ENCODE measurements around the gene B3GALT6.

The B3GALT6 gene

GRCh38 chr1:1238702-1239178, 6.7 kb downstream of the B3GALT6 start:
- Mint-ChIP-seq H3K4me1 (ENCODE audit: low read depth) (no peaks in the 10 kb centered on the region), H3K4me3 (no peak overlapping the region), H3K36me3 (ENCODE audit: low read depth) (peaks cover 9% of the 10 kb centered on the region), H3K9me3 (no peaks in the 10 kb centered on the region), H3K27ac (no peak overlapping the region), H3K27me3 (ENCODE audit: low read depth) (no peaks in the 10 kb centered on the region)
- no peak for DNase-seq (ENCODE audit: low spot score)

DNA sequence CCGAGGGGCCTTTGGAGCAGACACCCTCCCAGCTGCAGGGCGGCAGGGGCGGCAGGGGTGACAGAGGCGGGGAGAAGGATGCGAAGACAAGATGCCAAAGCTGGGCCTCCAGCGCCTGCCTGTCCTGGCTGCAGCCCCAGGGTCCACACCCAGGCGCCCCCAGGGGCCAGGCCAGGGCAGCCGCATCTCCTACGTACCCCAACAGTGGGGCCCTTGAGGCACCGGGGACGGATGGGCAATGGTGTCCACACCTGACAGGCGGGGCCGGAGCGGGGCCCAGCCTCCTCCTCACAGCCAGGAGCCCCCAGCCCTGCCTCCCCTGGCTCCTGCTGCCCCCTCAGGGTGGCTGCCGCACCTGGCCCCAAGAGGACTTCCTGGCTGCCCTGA, 7.2 kb downstream of the B3GALT6 start:
- Mint-ChIP-seq H3K36me3 (ENCODE audit: low read depth) (peaks cover 6% of the 10 kb centered on the region), H3K27me3 (ENCODE audit: low read depth) (no peaks in the 10 kb centered on the region), H3K27ac (no peak overlapping the region), H3K4me1 (ENCODE audit: low read depth) (no peaks in the 10 kb centered on the region), H3K9me3 (no peaks in the 10 kb centered on the region), H3K4me3 (no peak overlapping the region)
- DNase-seq (ENCODE audit: low spot score), result no peak

GRCh38 chr1:1239614-1240347, 7.7 kb downstream of the B3GALT6 start:
- no peak overlapping the region for H3K4me3 Mint-ChIP-seq
- H3K36me3 Mint-ChIP-seq (ENCODE audit: low read depth), result peaks cover 1% of the 10 kb centered on the region
- no peaks in the 10 kb centered on the region for H3K4me1 Mint-ChIP-seq (ENCODE audit: low read depth)
- H3K9me3 Mint-ChIP-seq, result no peaks in the 10 kb centered on the region
- H3K27me3 Mint-ChIP-seq (ENCODE audit: low read depth), result no peaks in the 10 kb centered on the region
- no peak for DNase-seq (ENCODE audit: low spot score)
- no peak overlapping the region for H3K27ac Mint-ChIP-seq

- no peak overlapping the region for H3K4me3 Mint-ChIP-seq
- no peak overlapping the region for H3K27ac Mint-ChIP-seq
- DNase-seq (ENCODE audit: low spot score), result no peak
- H3K27me3 Mint-ChIP-seq (ENCODE audit: low read depth), result no peaks in the 10 kb centered on the region
- H3K9me3 Mint-ChIP-seq, result no peaks in the 10 kb centered on the region
- no peaks in the 10 kb centered on the region for H3K36me3 Mint-ChIP-seq (ENCODE audit: low read depth)
- H3K4me1 Mint-ChIP-seq (ENCODE audit: low read depth), result no peaks in the 10 kb centered on the region
Observed at GRCh38 chr1:1240348-1240732, 8.3 kb downstream of the B3GALT6 start.

DNA sequence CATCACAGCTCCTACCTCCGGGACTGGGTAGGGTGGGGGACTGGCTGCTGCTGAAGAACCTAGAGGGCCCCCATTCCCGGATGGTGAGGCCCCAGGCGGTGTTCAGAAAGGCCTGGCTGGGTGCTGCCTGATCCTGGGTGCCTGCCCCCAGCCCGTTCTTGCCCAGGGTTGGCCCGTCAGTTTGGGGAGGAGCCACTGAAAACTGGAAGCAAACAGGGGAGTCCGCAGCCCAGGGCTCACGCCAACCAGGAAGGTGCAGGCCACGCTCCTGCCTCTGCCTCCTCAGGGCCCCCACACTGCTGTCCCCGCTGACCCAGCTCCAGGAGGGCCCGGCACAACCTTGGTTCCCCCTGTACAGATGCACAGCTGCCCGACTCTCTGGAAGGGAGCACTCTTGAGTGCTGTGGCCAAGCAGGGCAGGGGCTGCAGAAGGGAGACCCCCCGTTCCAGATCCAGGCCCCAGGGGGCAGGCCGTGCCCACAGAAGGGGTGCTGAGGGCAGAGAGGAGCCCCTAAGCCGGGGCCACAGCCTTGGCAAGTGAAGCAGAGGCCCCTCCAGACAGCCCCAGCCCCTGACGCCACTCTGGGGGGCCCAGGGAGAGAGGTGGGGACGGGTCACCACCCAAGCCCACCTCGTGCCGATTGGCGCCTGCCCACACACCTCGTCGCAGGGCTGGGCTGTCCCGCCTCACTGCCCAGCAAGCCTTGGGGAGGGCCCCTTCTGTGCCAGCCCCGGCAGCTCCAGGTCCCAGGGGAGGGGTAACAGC, 9.0 kb downstream of the B3GALT6 start:
- peak overlapping the region; percentile 52 for H3K27ac Mint-ChIP-seq
- no peaks in the 10 kb centered on the region for H3K36me3 Mint-ChIP-seq (ENCODE audit: low read depth)
- DNase-seq (ENCODE audit: low spot score), result no peak

DNA sequence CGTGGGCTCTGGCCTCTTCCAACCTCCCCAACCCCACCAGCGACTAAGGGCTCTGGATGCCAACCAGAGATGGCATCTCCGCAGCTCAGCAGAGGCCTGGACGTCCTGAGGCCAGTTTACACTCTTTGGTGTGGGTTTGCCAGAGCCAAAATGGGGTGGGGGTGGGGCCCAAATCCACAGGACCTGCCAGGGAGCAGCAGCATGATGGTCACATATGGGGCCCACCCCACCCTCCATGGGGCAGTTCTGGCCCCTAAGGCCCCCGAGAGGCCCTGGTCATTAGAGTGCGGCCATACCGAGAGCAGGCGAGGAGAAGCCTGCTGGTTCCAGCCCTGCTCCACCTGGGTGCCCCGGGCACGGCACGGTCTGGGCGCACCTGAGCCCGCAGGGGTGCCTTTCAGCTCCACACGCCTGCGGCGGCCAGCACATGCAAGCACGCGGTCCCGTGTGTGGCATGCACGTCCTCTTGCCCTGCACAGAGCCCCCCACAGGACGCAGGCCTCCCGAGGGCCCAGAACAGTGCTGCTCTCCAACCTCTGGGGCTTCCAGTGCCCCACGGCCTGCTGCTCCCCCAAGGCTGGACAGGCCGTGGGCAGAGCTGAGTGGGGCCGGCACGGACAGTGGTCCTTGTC, 9.7 kb downstream of the B3GALT6 start:
- Mint-ChIP-seq H3K36me3 (ENCODE audit: low read depth) (no peaks in the 10 kb centered on the region), H3K9me3 (no peaks in the 10 kb centered on the region), H3K27me3 (ENCODE audit: low read depth) (no peaks in the 10 kb centered on the region)

More for the DNA sequence above, 9.0 kb downstream of the B3GALT6 start:
- Mint-ChIP-seq H3K4me3 (no peak overlapping the region), H3K9me3 (no peaks in the 10 kb centered on the region), H3K4me1 (ENCODE audit: low read depth) (no peaks in the 10 kb centered on the region), H3K27me3 (ENCODE audit: low read depth) (no peaks in the 10 kb centered on the region)

GRCh38 chr1:1242461-1243265, 10.6 kb downstream of the B3GALT6 start:
- no peak overlapping the region for H3K4me3 Mint-ChIP-seq
- no peaks in the 10 kb centered on the region for H3K36me3 Mint-ChIP-seq (ENCODE audit: low read depth)
- no peaks in the 10 kb centered on the region for H3K9me3 Mint-ChIP-seq
- DNase-seq (ENCODE audit: low spot score), result no peak
- H3K4me1 Mint-ChIP-seq (ENCODE audit: low read depth), result no peaks in the 10 kb centered on the region
- H3K27me3 Mint-ChIP-seq (ENCODE audit: low read depth), result no peaks in the 10 kb centered on the region
- H3K27ac Mint-ChIP-seq, result no peak overlapping the region

More for the DNA sequence above, 9.7 kb downstream of the B3GALT6 start:
- no peak overlapping the region for H3K4me3 Mint-ChIP-seq
- H3K27ac Mint-ChIP-seq, result no peak overlapping the region
- DNase-seq (ENCODE audit: low spot score), result no peak
- H3K4me1 Mint-ChIP-seq (ENCODE audit: low read depth), result no peaks in the 10 kb centered on the region

GRCh38 chr1:1243266-1243660, 11.2 kb downstream of the B3GALT6 start:
- Mint-ChIP-seq H3K36me3 (ENCODE audit: low read depth) (no peaks in the 10 kb centered on the region), H3K27ac (no peak overlapping the region), H3K4me3 (no peak overlapping the region), H3K9me3 (no peaks in the 10 kb centered on the region), H3K27me3 (ENCODE audit: low read depth) (peaks cover 3% of the 10 kb centered on the region), H3K4me1 (ENCODE audit: low read depth) (no peaks in the 10 kb centered on the region)
- DNase-seq (ENCODE audit: low spot score), result no peak

DNA sequence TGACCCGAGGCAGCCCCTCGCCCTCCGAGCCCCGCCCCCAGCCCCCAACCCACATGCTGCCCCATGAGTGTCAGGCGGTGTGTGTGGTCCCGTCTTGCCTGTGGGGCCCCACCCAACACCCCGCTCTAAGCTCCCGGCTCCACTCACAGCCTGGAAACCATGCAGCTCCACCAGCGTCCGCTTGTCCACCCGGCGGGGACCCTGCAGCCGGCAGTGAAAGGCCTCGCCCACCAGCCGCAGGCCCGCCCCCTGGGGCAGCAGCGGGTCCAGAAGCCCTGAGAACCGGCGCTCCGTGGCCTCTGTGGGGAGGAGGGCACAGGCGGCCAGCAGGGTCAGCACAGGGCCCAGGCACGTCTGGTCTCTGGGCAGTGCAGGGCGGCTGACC, 11.8 kb downstream of the B3GALT6 start:
- H3K27me3 Mint-ChIP-seq (ENCODE audit: low read depth), result peaks cover 3% of the 10 kb centered on the region
- no peaks in the 10 kb centered on the region for H3K9me3 Mint-ChIP-seq

GRCh38 chr1:1244192-1244811, 12.3 kb downstream of the B3GALT6 start:
- DNase-seq (ENCODE audit: low spot score), result no peak
- Mint-ChIP-seq H3K27ac (no peak overlapping the region), H3K27me3 (ENCODE audit: low read depth) (peaks cover 3% of the 10 kb centered on the region), H3K36me3 (ENCODE audit: low read depth) (no peaks in the 10 kb centered on the region), H3K4me3 (no peak overlapping the region), H3K9me3 (no peaks in the 10 kb centered on the region), H3K4me1 (ENCODE audit: low read depth) (no peaks in the 10 kb centered on the region)

More for the DNA sequence above, 11.8 kb downstream of the B3GALT6 start:
- Mint-ChIP-seq H3K4me1 (ENCODE audit: low read depth) (no peaks in the 10 kb centered on the region), H3K36me3 (ENCODE audit: low read depth) (no peaks in the 10 kb centered on the region), H3K4me3 (no peak overlapping the region), H3K27ac (no peak overlapping the region)
- DNase-seq (ENCODE audit: low spot score), result no peak

DNA sequence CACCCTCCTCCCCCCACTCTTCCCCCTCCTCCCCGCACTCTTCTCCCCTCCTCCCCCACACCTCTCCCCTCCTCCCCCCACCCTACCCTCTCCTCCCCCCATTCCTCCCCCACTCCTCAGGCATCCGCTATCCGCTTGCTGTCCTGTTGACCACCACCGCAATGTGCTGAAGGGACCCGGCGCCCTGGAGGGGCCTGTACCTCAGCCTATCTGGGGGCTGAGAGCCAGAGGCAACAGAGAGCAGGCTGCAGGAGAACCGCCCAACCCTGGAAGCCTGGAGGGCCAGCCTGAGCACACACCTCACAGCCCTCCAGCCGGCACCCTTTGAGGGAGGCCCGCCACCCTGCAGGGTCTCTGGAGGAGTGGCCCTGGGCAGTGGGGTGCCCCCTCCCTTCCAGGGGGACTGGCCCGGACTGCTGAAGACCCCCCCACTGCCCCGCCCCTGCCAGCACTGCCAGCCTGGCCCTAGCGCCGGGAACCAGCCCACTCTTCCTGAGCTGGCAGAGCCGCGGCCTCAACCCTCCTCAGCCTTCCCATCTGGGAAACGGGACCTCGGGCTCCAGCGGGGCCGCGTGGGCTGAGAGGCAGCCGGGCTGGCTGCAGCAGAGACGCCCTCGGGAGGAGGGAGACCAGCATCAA, 13.3 kb downstream of the B3GALT6 start:
- peaks cover 3% of the 10 kb centered on the region for H3K27me3 Mint-ChIP-seq (ENCODE audit: low read depth)
- H3K9me3 Mint-ChIP-seq, result no peaks in the 10 kb centered on the region
- no peaks in the 10 kb centered on the region for H3K36me3 Mint-ChIP-seq (ENCODE audit: low read depth)
- no peak for DNase-seq (ENCODE audit: low spot score)
- no peak overlapping the region for H3K4me3 Mint-ChIP-seq
- peaks cover 2% of the 10 kb centered on the region for H3K4me1 Mint-ChIP-seq (ENCODE audit: low read depth)
- no peak overlapping the region for H3K27ac Mint-ChIP-seq

GRCh38 chr1:1245817-1246576, 14.0 kb downstream of the B3GALT6 start:
- Mint-ChIP-seq H3K27ac (no peak overlapping the region), H3K4me1 (ENCODE audit: low read depth) (peaks cover 5% of the 10 kb centered on the region), H3K36me3 (ENCODE audit: low read depth) (peaks cover 2% of the 10 kb centered on the region), H3K9me3 (no peaks in the 10 kb centered on the region), H3K4me3 (no peak overlapping the region), H3K27me3 (ENCODE audit: low read depth) (peaks cover 3% of the 10 kb centered on the region)
- DNase-seq (ENCODE audit: low spot score), result no peak
